K562 (cell line): ENCODE data around the gene ADAT1. TPM values are rescaled to one million over a fixed set of nuclear protein-coding genes. Genes with fewer than 3 reads are reported as not detected.

Experiments used
- BRCA1 ChIP-seq, 2 experiments: fragments of 450-650 bp in 1 of 2; sonication (generic) in 1 of 2; formaldehyde crosslinking in 1 of 2; IDR thresholded peaks; 2 replicates each; pipeline versions ENCODE4 v1.5.0 to v1.6.1; 2017 to 2020; ENCODE audit warnings: mild to moderate bottlenecking in 1 of 2, missing genetic modification reagents in 1 of 2
- CBX2 ChIP-seq: fragments of 200-600 bp; sonication (generic); IDR thresholded peaks from one replicate; pipeline ENCODE4 v1.6.1; 2012; ENCODE audit warnings: mild to moderate bottlenecking, low read length, inconsistent platforms; ENCODE audit not compliant: insufficient read depth, poor library complexity, severe bottlenecking
- CUX1 ChIP-seq: fragments of 200-800 bp; sonication (Bioruptor generic); IDR thresholded peaks from 2 replicates; pipeline ENCODE4 v1.6.1; 2016; ENCODE audit warnings: missing genetic modification characterization, missing compliant biosample characterization
- DMBX1 ChIP-seq: fragments of 250-450 bp; sonication (Bioruptor Pico); IDR thresholded peaks from 2 replicates; pipeline ENCODE4 v1.8.0; 2022; ENCODE audit warnings: inconsistent platforms, mild to moderate bottlenecking, moderate library complexity, borderline replicate concordance
- FOXA3 ChIP-seq, 2 experiments: fragments of 450-650 bp in 1 of 2; sonication (generic) in 1 of 2; formaldehyde crosslinking; IDR thresholded peaks in 1 of 2; conservative IDR thresholded peaks in 1 of 2; 2 replicates each; pipeline versions ENCODE4 v1.4.0 to v1.8.0; 2020 to 2022; ENCODE audit warnings: mild to moderate bottlenecking in 2 of 2, missing genetic modification reagents in 1 of 2
- FOXK1 ChIP-seq: sonication (generic); formaldehyde crosslinking; IDR thresholded peaks from 2 replicates; pipeline ENCODE4 v1.8.0; 2022; ENCODE audit warnings: missing genetic modification reagents, mild to moderate bottlenecking, borderline replicate concordance
- IRF2 ChIP-seq: sonication (generic); formaldehyde crosslinking; IDR thresholded peaks from 2 replicates; pipeline ENCODE4 v1.8.1; 2022; ENCODE audit warnings: mild to moderate bottlenecking, missing genetic modification reagents
- KLF16 ChIP-seq: IDR thresholded peaks from 2 replicates; pipeline ENCODE4 v1.6.1; 2016; ENCODE audit warnings: antibody characterized with exemption
- MAZ ChIP-seq, 2 experiments: fragments of 450-650 bp in 1 of 2; sonication (generic) in 1 of 2; formaldehyde crosslinking; IDR thresholded peaks in 1 of 2; conservative IDR thresholded peaks in 1 of 2; 2 replicates each; pipeline versions ENCODE4 v1.4.0 to v1.5.0; 2020; ENCODE audit warnings: mild to moderate bottlenecking in 1 of 2, missing genetic modification reagents in 1 of 2
- MTA3 ChIP-seq: fragments of 450-650 bp; formaldehyde crosslinking; IDR thresholded peaks from 2 replicates; pipeline ENCODE4 v1.6.1; 2017; ENCODE audit warnings: mild to moderate bottlenecking, borderline replicate concordance
- NBN ChIP-seq: fragments of 450-650 bp; IDR thresholded peaks from 2 replicates; pipeline ENCODE4 v1.6.1; 2016; ENCODE audit warnings: low read depth, mild to moderate bottlenecking
- PHB ChIP-seq: fragments of 250-450 bp; sonication (Bioruptor Pico); IDR thresholded peaks from 2 replicates; pipeline ENCODE4 v1.5.0; 2021
- SMARCA5 ChIP-seq: fragments of 450-650 bp; IDR thresholded peaks from 2 replicates; pipeline ENCODE4 v1.6.1; 2016
- SP1 ChIP-seq: sonication (generic); formaldehyde crosslinking; IDR thresholded peaks from 2 replicates; pipeline ENCODE4 v1.8.1; 2022; ENCODE audit warnings: mild to moderate bottlenecking, missing genetic modification reagents
- TAF9B ChIP-seq: fragments of 450-650 bp; IDR thresholded peaks from 2 replicates; pipeline ENCODE4 v1.6.1; 2018; ENCODE audit warnings: mild to moderate bottlenecking; ENCODE audit not compliant: partially characterized antibody
- ZC3H11A ChIP-seq: IDR thresholded peaks from 2 replicates; pipeline ENCODE4 v1.6.1; 2012; ENCODE audit warnings: low read depth, low read length, improper control_type of control experiment
- ZKSCAN1 ChIP-seq: fragments of 150-350 bp; IDR thresholded peaks from 2 replicates; pipeline ENCODE4 v1.6.1; 2016; ENCODE audit warnings: low read depth, low read length
- ZNF384 ChIP-seq: IDR thresholded peaks from 2 replicates; pipeline ENCODE4 v1.6.1; 2012; ENCODE audit warnings: low read depth, low read length, improper control_type of control experiment
- ZNF696 ChIP-seq: fragments of 250-450 bp; sonication (Bioruptor Pico); conservative IDR thresholded peaks from 2 replicates; pipeline ENCODE4 v1.4.0; 2020; ENCODE audit warnings: mild to moderate bottlenecking, moderate library complexity
- polyA plus RNA-seq, 8 experiments: library from polyadenylated mRNA; depleted of rRNA in 4 of 8; stranded (reverse) in 5 of 8; unstranded in 3 of 8; fragments of >200 nt; fragmentation: Nextera tagmentation in 2 of 8; fragmentation: Illumina TruSeq in 1 of 8; extraction: Ambion mirVana in 2 of 8; extraction: Trizol in 1 of 8; gene quantifications; 2 replicates each; pipeline versions ENCODE4 v1.2.1 to v1.2.3, GENCODE V29; 2011 to 2014; ENCODE audit warnings: inconsistent platforms in 1 of 8, missing spikeins in 1 of 8
- total RNA-seq, 7 experiments: library from RNA; depleted of rRNA in 6 of 7; stranded (reverse); fragments of >200 nt in 6 of 7; fragmentation: Illumina TruSeq in 2 of 7; extraction: Trizol in 2 of 7; gene quantifications; 2 replicates each; pipeline versions ENCODE4 v1.2.1 to v1.2.3, GENCODE V29; 2011 to 2021; ENCODE audit warnings: low replicate concordance in 1 of 7

ADAT1 gene
- total and polyA plus RNA-seq, 9 of the 15 experiments (the other 6 are each of a cell fraction or from before 2014, with no cell fraction given) = 16.0 to 36.7 (median 28.2) TPM

GRCh38 chr16:75559564-75560372, 63.3 kb downstream of the ADAT1 start (continued):
- TF ChIP-seq FOXA3 (CRISPR knock-in tag; conservative IDR thresholded peaks at IDR 0.05 in 1 of 2, IDR thresholded peaks at IDR 0.05 in 1 of 2) = peak in 1 of 2 experiments; percentile 45; a peak in 1 of 4 replicates
- no peak for TF ChIP-seq SP1
- no peak; the same call in 1 of the 2 replicates for TF ChIP-seq MTA3
- TF ChIP-seq TAF9B = peak; percentile 48
- no peak for TF ChIP-seq DMBX1 (CRISPR knock-in tag)
- TF ChIP-seq ZKSCAN1 = no peak
- TF ChIP-seq BRCA1 (IDR thresholded peaks at IDR 0.05) = no peak
- no peak for TF ChIP-seq BRCA1 (CRISPR knock-in tag; IDR thresholded peaks at IDR 0.05)
- no peak for TF ChIP-seq ZNF696 (CRISPR knock-in tag)
- no peak for TF ChIP-seq IRF2 (CRISPR knock-in tag)
- TF ChIP-seq ZNF384 = peak; percentile 99
- no peak for TF ChIP-seq FOXK1 (CRISPR knock-in tag)
- TF ChIP-seq MAZ (CRISPR knock-in tag; conservative IDR thresholded peaks at IDR 0.05 in 1 of 2, IDR thresholded peaks at IDR 0.05 in 1 of 2) = no peak
- TF ChIP-seq KLF16 = 0 out of 2 replicates have a peak, but pooled peaks have one; percentile 44
- no peak for TF ChIP-seq SMARCA5
- TF ChIP-seq CUX1 (CRISPR knock-in tag) = no peak
- no peak for TF ChIP-seq NBN
- TF ChIP-seq PHB (CRISPR knock-in tag) = no peak
- TF ChIP-seq CBX2 = no peak
- no peak for TF ChIP-seq ZC3H11A
